GM04504 (cell line): Measurements from ENCODE around the gene RS1.

Experiments
- DNase-seq: peaks from one replicate; pipeline ENCODE4 v3.0.0-alpha.2; 2012; ENCODE audit warnings: low read depth

RS1 gene

DNA sequence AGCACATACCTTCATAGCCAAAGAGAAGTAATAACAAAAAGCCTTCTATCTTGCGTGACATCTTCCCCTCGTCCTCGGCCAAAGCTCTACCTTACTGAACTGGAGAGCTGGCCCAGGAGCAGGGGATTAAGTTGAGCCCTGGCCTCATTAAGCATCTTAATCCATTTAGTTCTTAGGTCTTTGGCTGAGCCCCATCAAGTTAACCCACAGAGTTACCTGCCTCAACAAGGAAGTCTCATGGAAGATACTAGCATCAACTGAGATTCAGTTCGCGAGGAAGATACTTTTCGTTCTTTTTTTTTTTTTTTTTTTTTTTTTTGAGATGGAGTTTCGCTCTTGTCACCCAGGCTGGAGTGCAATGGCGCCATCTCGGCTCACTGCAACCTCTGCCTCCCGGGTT is at the start of gene RS1:
Gene RS1, minus strand, starts transcription at position 101 of the 400 bp plus-strand sequence. Its CDS starts 40 bp downstream, at position 61.
- no peak for DNase-seq

DNA sequence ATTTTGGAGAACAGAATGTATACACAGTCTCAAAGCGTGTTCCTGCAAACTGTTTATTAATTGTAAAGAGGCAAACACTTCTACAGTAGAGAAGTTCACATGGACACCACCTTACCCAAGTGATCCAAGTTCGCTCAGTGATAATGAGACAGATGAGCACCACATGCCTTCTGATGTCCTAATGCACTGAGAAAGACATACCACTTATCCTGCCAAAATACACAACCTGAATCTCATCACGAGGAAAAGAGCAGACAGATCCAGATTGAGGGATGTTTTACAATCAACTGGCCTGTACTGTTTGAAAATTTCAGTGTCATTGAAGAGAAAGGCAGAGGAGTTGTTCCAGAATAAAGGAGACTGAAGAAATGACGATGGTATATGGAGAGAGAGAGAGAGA is 47.9 kb upstream of the RS1 start:
- no peak for DNase-seq

DNA sequence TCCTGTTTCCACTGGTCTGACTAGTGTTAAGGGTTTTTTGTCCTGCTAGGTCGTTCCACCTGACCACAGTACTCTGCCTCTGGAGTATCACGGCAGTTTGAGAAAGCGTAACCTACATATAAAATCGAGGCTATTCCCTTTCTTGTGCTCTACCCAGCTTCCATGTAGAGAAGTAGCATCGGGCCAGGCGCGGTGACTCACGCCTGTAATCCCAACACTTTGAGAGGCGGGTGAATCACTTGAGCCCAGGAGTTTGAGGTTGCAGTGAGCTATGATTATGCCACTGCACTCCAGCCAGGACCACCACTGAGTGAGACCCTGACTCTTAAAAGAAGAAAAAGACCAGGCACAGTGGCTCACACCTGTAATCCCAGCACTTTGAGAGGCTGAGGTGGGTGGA is 43.0 kb upstream of the RS1 start:
- DNase-seq: no peak

DNA sequence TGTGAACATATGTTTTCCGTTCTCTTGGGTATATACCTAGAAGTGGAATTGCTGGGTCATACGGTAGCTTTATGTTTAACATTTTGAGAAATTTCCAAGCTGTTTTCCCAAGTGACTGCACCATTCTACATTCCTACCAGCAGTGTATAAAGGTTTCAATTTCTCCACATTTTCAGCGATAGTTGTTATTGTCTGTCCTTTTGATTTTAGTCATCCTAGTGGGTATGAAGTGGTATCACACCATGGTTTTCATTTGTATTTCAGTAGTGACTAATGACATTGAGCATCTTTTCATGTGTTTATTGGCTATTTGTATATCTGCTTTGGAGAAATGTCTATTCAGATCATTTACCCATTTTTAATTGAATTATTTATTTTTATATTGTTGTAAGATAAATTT is 37.9 kb upstream of the RS1 start:
- DNase-seq: no peak

DNA sequence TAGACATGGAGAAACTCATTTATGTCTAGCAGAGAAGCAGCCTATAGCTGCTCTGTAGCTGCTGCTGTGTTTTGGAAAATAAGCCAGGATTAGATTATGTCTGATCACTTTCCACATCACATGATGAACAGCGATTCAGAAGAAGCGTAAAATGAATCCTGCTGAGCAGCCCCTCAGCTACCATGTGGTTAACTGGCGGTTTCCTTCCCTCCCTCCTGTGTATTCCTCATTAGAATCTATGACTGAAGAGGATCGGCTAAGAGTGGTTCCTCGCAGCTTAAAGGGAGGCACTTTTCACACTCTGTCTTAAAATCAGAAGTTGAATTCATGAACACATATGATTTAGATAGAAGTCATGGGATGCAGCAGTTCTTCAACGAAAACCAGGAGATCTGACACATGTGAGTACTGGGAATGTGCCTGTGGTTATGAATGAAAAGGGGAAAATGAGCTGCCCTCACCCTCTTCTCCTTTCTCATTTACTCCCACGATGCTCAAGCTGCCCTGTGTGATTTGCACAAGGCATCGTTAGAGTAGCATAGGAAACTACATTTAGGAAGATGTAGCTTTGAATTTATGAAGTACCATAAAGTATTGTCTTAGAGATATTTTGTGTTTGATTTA is 35.6 kb upstream of the RS1 start, which contains the start of gene PPEF1:
Gene PPEF1, plus strand, starts transcription at position 220 of the 624 bp plus-strand sequence. Its CDS starts 136 bp downstream, at position 356.
- no peak for DNase-seq

DNA sequence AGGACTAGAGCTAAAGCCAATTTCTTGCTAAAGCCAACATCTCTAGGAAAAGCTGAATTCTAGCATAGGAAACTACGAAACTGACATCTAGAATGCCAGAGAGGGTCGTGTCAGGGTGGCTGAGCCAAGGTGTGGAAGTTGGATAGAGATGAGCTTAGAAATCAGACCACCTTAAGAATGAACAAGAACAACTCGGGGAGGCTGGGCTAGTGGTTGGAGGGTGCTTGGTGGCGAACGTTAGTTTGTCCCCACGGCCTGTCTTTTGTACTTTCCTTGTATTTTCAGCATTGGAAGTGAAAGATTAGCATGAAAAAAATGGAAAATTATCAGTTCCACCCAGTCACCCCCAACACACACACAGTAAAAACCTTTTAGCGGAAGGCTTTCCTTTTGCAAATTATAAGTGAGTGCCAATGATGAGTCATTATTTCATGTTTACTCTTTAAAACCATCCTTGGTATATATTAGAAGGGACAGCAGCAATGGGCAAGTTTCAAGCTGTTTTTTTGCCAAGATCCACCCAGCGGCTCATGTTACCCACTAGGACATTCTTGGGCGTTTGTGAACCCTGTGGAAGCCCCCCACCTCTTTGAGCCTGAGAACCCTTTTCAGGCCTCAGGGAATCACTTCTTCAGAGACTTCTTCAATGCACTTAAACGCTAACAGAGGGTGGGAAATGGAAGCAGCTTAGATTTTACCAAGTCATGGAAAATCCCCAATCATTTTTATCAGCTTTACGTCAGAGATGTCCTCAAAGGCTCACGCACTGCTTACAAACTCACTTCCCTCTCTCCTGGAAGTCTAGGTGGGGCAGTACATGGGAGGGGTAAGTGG is 30.7 kb upstream of the RS1 start:
- DNase-seq: no peak

DNA sequence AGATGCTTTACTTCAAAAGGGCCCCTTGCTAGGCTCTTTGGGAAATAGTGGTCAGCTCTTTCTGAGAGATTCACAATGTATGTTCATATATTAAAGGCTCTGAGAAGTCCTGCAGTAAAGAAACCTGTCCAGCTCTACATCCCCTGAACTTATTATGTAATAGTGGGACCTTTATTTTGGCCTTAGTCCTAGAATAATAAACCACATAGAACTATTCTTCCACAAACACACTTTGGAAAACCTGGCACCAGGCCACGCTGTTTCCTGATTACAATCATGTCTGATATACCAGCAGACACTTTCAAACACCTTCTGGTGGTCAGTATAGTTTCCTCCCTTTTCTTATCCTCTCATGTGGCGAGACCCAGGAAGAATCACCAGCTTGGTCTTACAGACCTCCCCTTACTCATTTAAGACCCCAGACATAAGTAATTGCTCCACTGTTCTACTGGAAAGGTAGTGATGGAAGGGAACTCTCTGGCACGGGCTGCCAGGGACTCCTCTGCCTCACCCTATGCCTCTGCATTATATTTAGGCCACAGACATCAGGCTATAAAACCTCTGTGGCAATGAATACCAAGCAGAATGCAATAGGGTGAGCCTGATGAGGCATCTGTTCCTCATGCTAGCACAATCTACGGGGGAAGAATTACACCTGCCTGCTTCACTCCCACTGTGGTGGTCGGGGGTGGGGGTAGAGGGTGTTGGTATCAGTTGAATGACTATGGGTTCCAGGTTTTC is 29.9 kb upstream of the RS1 start:
- no peak for DNase-seq

DNA sequence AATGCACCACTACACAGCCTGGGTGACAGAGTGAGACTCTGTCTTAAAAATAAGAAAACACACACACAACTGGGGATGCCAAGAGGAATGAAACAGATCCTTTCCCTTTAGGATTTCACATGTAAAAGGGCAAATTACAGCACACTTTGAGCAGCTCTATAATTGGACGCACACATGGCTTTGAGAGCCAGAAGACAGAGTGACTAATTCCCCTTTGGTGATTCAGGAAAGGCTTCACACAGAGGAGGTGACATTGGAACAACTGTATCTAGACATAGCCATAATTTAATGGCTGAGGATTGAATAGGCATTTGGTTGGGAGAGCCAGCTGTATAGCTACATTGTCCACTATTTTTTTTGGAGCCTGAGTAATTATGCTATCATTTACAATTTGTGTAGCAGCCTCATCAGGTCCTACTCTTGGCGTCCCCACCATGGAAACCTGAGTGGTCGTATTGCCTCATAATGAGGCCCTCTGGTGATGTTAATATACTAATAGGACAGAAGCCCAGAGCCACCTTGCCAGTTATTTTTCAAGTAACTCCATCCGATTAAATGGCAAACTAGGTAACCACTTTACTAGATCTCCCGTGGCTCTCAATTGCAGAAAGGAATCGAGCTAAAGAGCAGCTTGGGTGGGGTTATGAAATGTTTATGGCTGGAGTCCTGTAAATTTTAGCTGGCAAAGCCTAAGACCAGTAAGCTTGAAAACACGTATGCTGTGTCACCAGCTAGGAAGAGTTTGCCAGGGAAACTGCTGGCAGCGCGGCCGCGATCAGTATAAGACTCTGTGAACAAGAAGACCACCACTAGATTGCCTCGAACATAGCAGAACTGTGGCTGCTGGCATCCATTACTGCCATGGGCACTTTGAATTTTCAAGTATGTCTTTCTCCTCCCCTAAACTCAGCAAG is 27.1 kb upstream of the RS1 start:
- DNase-seq: no peak

DNA sequence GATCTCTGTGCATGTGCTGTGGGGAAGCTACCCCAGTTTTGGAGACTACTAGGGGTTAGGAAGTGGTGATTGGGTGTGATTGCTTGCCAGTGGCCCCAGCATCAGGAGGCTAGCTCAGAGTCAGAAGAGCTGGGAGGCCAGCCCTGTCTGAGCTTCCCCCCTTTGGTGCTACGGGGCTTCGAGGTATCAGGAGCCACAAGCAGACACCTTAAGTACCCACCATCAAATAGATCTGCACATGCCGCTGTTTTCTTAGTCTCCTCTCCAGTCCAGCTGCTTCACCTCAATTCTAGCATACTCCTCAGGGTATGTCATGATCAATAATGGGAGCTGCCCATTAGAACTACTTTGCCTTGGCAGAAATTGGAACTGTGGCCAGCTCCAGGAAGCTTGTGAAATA is 24.7 kb upstream of the RS1 start:
- no peak for DNase-seq

DNA sequence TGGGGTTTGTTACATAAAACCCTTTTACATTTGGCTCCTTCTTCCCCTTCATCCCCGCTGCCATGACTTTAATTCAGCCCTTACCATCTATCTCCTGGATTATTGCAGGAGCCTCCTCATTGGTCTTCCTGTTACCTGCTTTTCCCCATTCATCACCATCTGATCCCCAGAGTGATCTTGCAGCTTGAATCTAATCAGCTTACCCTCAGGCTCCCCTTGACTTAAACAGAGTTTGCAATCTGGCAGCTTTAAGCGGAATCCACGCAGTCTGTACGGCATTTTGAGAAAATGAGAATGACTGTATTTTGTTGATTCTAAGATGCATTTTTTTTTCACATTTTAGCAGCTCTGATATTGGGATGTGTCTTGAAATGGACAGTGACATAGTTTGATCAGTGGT is 20.6 kb upstream of the RS1 start:
- DNase-seq: no peak

DNA sequence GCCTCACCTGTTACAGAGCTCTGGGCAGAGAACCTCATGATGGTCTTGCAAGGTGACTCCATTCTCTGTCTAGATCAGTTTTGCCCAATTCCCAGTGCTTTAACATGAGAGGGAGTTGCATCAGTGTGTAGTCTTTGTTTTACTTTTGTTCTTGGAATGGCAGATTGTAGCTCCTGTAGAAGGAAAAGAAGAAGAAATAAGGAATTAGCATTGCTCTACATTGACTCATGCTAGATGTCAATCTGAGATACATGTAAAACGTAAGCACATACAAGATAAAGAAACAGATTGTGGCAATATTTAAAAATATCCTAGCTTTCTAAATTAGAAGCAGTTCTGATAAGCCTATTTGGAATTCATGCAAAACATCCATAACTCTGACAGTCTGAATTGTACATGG is 19.5 kb upstream of the RS1 start:
- no peak for DNase-seq

DNA sequence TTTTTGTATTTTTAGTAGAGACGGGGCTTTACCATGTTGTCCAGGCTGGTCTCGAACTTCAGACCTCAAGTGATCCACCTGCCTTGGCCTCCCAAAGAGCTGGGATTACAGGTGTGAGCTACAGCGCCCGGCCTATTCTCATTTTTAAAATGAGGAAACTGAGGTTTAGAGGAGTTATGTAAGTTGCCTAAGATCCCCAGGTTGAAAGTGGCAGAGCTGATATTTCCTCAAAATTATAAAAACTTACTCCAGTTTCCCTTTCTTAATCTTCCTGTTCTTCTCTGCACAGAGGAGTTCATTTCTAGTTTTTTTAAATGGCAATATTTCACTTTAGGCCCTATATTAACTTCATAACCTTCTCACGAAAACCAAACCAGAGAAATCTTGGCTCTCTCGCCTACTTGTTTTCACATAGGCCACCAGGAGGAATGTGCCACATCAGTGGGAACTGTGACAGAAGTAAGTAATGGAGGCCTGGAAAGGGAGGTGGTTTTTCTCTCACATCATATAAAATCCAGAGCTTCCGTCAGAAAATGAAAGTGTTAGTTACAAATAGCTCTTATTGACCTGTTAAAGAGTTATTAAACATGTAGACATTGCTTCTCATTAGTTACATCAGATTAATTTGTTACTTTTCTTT is 16.1 kb upstream of the RS1 start:
- no peak for DNase-seq

DNA sequence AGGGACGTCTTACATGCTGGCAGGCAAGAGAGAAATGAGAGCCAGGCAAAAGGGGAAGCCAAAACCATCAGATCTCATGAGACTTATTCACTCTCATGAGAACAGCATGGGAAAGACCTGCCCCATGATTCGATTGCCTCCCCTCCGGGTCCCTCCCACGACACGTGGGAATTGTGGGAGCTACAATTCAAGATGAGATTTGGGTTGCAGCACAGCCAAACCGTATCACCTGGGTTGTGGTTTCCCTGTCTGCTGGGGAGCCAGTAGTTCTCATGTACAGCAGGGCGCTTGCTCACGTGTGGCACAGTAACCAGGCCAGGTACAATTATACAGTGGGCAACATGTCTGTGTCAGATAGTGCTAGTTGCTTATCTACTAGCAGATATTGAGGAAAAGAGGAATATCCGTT is 11.1 kb upstream of the RS1 start:
- no peak for DNase-seq

DNA sequence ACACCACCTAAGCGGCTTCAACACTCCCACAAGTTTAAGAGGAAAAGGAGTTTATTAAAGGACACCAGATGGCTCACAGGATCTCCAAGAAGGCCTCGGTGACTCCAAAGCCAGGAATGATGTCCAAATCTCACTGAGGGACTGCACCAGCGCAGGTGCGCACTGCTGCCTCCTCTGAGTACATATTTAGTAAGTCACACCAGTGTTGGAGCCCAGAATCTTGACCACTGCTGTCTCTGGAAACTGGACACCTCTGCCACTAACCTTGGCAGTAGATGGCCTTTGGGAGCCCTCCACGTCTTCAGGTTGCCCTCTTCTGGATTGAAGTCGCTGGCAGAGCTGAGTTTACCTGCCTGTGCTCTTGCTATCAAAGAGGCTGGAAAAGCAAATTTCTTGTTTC is 10.1 kb upstream of the RS1 start:
- no peak for DNase-seq

DNA sequence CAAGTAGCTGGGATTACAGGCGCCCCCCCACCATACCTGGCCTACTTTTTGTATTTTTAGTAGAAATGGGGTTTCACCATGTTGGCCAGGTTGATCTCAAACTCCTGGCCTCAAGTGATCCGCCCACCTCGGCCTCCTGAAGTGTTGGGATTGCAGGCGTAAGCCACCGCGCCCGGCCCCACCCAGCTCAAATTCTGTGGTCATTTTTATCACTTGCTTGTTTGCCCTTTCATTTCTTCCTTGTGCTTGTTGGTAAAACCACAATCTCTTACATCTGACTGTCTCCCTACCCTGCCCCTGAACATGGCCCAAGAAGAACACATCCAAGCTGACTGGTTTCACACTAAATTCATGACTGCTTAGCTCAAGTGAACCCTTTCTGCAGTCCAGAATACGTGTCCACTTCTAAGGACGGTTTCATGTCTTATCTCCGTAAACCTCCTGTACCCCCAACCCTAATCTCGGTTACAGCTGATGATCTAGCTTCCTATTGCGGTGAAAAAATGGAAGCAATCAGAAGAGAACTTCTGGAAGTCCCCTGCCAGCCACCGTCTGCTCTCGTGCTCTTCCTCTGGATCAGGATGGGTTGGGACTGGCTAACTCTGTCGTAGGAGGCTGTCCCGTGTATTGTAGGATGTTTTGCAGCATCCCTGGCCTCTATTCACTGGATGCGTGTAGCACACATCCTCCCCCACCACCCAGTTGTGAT is 5.4 kb upstream of the RS1 start:
- no peak for DNase-seq

DNA sequence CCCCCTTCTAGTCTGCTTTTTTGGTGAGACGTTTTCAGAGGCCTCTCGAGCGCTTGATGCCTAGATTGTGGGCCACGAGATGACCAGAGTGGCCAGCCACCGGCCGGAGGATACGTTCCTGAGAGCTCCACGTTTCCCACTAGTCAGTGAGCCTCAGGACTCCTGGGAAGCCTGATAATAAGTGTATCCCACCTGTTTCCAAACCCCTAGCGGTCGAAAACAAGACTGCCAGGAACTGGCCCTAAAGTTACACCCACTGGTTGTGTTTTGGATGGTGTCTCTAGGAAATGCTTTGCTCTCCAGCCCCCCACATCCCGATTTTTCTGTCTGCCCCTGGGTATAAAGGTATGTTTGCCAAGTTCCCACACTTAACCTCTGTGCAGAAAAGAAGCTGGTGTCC is 4.6 kb upstream of the RS1 start:
- no peak for DNase-seq

DNA sequence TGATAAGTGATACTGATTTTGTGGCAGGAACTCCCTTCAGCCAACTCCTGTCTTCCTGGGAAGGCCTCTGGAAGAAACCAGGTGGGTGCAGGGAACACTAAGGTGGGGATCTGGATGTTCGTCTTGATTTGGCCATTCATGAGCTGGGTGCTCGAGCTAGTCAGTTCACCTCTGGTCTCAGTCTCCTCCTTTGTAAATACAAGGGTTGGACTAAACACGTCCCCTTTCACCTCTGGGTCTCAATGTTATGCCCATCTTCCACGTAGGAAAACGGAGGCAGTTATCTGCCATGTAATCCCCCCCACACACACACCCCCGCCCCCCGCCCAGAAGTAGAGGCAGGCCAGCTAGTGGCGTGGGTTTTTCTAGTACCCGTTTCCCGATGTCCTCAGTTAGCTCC is 4.1 kb upstream of the RS1 start:
- no peak for DNase-seq

DNA sequence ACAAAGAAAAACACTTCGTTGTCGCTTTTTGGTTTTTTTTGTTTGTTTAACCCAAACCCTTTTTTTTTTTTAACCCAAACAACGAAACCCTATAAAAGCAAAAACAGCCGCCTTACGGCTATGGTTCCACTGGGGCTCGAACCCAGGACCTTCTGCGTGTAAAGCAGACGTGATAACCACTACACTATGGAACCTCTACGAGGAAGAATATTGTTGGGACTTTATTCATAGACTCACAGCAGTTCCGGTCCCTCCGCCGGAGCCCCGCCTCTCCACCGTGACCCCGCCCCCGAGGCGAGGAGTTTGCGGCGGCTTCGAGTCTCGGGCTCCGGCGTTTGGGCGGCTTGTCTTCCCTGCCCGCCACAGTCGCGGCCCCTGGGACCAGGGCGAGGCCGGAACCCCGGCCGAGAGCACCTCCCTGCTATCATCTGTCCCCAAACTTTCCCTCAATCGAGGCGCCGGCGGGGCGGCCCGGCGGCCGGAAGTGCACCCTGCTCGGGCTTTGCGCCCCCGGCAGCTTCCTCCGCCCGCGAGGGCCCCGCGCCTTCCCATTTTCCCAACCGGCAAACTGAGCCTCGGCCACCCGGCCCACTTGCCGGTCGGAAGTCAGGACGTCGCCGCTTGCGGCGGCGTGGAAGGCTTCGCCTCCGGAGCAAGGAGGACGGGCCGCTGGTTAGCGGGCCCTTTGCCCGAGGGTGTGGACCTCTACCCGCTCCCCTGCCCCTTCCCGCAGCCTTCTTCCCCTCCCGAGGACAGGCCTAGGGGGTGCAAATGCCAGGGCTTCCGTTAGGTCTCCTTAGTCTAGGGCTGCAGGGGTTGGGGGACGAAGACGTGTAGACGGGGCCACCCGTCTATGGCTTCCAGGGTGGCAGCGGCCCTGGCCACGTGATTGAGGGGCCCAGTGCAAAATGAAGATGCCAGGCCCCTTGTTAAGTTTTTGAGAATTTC is 3.2 kb upstream of the RS1 start:
- DNase-seq: peak; percentile 35

DNA sequence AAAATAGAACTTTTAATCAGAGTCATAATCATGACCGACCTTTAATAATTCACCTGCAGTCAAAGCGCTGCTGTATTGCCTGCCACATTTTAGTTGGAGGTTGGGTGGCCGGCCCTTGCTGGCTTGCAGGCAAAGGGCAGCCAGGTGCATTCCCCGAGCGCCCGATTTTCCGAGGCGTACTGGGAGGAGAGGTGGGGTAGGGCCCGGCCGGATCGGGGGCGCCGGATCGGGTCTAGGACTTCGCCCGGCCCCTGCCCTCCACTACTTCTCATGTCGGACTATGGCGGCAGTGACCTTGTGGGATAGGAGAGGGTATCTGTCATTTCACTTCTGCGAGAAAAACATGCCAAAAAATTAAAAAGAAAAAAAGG is 2.5 kb upstream of the RS1 start:
- DNase-seq: no peak
